GM18873 (cell line): ENCODE measurements around the gene FMN1.

ENCODE experiments used
- ATAC-seq: cut with Tn5 transposase; IDR thresholded peaks from one replicate; pipeline ENCODE4 v1.9.1; 2021; ENCODE audit warnings: mild to moderate bottlenecking, moderate library complexity, moderate number of reproducible peaks; ENCODE audit not compliant: unreplicated experiment, low FRiP score

Gene FMN1

GRCh38 chr15:33158366-33158765 lies 36.1 kb downstream of the FMN1 start:
- ATAC-seq, result no peak

- no peak for ATAC-seq
Observed at GRCh38 chr15:33157371-33158037, 37.0 kb downstream of the FMN1 start.

DNA sequence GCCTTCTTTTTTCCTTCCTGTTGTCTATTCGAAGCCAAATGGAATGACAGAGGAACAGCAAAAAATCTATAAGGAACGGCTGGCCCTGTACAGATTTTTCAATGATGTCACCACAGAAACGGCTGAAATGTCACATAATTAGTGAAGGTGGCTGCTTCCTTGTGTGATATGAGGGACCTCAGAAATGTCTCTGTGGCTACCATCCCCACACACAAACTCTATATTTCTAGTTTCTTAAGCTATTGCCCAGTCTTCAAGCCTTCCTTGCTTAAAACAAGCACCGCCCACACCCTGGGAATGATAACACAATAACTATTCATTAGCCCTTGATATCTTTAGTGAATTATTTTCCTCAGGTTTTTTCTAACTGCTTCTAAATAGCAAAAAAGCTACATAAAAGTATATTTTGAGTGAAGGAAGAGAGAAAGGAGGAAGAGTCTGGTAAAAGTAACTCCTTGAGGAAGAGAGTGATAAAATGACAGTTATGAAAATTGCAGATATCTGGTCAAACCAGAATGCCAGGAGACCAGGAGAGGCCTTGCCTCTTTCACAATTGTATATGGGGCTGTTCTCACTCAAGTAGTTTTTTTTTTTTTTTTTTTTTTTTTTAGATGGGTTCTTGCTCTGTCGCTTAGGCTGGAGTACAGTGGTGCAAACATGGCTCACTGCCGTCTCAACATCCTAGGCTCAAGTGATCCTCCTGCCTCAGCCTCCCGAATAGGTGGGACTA lies 38.7 kb downstream of the FMN1 start:
- no peak for ATAC-seq

DNA sequence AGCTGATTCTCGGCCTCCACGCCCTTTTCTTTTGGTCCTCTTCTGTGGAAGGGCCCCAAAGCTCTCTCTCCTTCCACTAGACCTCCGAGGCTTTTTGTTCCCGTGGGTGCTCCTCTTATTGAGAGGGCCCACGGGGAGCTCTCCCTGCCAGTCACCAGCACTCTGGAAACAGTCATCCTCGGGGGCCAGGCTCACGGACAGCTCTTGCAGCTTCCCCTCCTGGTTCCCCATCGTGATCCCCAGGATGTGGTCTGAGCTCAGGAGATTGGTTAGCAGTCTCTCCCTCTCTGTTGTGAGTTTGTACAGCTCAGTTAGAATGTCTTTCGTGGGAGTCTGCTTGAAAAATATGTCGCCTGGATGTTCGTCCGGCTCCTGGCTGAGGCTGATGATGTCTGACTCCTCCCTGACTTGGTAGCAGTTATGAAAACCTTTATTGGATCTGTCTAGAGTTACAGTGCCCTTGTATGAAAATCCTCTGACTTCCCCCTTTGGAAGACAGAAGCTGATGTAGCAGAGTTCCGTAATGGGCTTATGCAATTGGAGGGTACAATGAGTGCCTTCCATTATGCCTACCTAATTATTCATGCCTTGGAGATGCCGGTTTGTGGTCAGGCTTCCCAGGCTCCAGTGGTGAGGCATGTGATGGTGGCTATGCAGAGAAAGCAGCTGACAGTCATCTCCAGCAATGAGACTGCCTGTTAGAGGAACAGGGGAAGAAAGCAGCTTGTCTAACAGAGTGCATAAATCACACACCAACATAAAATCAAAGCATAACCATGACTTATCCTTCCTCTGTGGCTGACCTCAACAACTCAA lies 40.0 kb downstream of the FMN1 start:
- ATAC-seq, result no peak

DNA sequence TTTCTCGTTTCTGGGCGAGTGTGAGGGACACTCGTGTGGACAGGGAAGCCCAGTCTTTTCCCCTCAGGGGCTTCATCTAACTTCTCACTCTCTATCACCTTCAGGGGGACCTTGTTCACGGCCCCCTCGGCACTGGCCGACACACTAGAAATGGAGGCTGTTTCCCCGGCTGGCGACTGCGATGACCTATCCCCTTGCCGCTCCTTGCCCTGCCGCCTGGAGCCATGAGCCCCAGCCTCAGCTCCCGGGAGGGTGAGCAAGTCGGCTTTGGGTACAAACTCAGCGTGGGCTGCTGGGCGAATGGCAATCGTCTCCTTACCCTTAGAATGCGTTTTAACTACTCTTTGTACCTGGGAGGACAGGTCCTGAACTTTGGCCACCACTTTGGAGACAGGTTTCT lies 41.0 kb downstream of the FMN1 start:
- ATAC-seq, result no peak

- ATAC-seq, result no peak
Observed at GRCh38 chr15:33152502-33153109, 41.9 kb downstream of the FMN1 start.

- no peak for ATAC-seq
Observed at GRCh38 chr15:33150971-33151370, 43.5 kb downstream of the FMN1 start.

DNA sequence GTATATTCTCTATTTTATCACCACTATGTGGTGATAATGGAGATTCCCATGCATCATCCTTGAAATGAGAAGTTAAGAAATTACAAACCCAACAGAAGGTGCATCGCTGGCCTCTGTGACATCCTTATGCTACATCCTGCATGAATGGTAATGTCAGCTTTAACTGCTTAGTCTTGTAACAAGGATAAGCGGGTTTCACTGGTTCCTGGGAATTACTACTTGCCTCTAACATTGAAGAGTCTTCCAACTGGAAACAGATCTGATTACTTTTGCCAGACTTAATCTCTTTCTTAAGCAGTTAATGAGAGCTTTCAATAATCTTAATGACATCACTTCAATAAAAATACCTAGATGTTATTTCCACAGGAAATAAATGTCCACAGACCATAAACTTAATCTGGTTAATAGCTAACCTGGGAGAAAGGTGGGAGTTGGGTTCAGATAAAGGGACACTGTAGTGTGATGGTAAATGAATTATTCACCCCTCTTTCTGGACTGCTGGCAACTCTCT lies 44.0 kb downstream of the FMN1 start:
- ATAC-seq, result no peak

DNA sequence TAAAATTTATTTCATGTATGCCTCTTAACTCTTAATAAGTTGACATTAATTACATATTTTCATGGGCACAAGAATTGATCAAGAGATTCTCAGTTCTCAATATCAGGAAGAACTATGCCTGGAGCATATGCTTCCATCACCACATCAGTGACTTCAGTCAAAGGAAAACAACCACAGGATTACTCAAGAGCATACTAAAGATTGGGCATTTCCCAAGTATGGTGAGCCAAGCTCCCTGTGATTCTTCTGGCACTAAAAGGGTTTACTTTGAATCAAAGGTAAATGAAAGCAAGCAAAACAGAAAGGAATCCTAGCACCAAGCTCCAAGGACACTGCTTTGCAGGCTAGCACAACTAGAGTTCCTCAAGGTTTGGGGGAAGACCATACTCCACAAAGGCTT lies 44.6 kb downstream of the FMN1 start:
- ATAC-seq, result no peak

GRCh38 chr15:33148129-33148751 lies 46.3 kb downstream of the FMN1 start:
- no peak for ATAC-seq

DNA sequence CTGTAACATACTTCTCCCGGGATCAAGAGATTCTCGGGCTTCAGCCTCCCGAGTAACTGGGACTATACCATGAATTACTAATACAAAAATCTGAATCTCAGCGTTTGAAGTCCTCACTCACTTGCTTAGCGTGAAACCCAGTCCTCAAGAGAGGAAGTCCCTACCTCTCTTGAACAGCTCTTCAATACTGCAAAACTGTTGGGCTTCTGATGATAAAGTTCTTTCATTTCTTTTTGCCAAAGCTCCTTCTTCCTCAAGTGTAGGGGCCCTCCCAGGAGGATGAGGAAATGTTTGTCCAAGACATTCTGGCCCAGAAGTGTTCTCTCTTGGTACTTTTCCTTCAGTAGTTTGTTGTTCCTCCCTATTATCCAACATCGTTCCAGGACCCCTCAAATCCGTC lies 48.5 kb downstream of the FMN1 start:
- ATAC-seq, result no peak

- no peak for ATAC-seq
Observed at GRCh38 chr15:33145447-33145846, 49.1 kb downstream of the FMN1 start.

- ATAC-seq, result peak; percentile 63
Observed at GRCh38 chr15:33142708-33143107, 51.8 kb downstream of the FMN1 start.

GRCh38 chr15:33138000-33138399 lies 56.5 kb downstream of the FMN1 start:
- no peak for ATAC-seq

GRCh38 chr15:33137101-33137500 lies 57.4 kb downstream of the FMN1 start:
- ATAC-seq, result no peak

- no peak for ATAC-seq
Observed at GRCh38 chr15:33136353-33136752, 58.2 kb downstream of the FMN1 start.

DNA sequence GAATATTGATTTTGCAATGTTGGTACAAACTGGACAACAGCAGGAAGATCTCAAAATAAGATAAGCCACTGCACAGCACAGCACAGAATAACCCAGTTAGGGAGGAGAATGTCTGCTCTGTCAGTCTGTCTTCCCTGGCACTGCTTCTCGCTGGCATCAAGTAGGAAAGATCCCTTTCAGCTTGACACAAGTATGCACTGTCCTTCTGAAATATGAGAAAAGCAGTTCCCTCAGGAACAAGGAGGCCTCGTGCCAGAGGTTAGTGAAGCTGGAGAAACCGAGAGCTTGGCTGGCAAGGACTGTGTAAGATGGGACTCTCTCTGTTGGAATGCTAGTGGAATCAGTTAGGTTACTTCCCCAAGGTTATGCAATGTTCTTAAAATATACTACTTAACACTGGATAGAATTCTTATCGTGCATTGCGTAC lies 59.1 kb downstream of the FMN1 start:
- ATAC-seq, result no peak

- no peak for ATAC-seq
Observed at GRCh38 chr15:33132722-33133345, 61.7 kb downstream of the FMN1 start.

- no peak for ATAC-seq
Observed at GRCh38 chr15:33132233-33132580, 62.3 kb downstream of the FMN1 start.
